Renal cortical epithelial cell (primary cell): ENCODE data around the gene MAP2. TPM values are rescaled to one million over a fixed set of nuclear protein-coding genes. Genes with fewer than 3 reads are reported as not detected.
A peak's percentile ranks its signal among the peaks of the same experiment; 100 is the strongest.

Experiments used
- DNase-seq: peaks from one replicate; pipeline ENCODE4 v3.0.0-alpha.2; 2011; ENCODE audit warnings: low read depth
- total RNA-seq: library from RNA; depleted of rRNA; stranded (reverse); fragments of >200 nt; gene quantifications from 2 replicates; pipeline ENCODE4 v1.2.3, GENCODE V29; 2014

Gene MAP2
- total RNA-seq, 1 donor from 2014 or later: 18.3 TPM

GRCh38 chr2:209529579-209529978, 105.7 kb downstream of the MAP2 start:
- no peak for DNase-seq

DNA sequence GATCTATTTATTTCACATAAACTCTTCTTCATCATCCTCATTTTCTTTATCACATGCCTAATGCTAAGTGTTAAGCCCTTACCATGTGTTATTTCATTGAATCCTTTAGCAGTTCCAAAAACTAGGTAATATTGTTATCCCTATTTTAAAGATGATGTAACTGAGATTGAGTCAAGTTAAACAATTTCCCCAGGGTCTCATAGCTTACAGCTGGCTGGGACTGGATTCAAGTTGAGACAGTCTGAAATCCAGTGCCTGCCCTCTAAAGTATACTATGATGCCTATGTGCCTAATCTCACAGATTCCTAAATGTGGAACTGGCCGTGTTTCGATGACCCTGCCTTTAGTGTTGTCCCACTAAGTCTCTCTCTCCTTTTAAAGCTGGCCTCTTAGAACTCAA, 108.5 kb downstream of the MAP2 start:
- no peak for DNase-seq

DNA sequence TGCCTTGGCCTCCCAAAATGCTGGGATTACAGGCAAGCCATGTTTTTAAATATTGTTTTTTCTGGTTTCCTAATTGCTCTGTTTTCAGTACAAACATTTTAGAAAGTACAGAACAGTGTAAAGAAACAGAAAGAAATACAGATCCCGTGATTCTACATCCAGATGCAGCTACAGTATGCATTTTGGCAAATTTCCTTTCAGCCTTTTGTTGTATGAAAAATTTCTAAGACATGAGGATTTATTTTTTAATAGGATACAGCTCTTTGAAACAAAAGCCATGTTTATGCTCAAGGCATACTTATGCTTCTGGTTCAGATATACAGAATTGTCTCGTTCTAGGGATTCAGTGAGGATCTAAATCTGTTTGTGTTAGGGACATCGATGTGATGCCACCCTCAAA, 109.5 kb downstream of the MAP2 start:
- no peak for DNase-seq

DNA sequence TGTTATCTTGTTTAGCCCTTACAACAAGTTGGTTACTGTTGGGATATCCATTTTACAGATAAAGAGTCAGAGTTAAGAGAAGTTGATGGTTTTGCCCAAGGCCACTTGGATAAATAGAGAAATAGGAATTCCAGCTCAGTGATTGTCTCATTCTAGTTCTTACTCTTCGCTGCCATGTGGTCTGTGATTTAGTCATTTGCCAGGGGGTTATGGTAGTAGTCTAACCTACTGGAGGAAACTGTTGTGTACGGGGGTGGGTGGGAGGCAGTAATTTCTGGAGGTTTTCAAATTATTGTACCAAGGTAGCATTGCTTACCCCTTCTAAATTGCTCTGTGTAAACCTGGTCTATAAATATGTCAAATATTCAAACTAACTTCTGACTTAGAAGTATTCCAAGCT, 110.4 kb downstream of the MAP2 start:
- DNase-seq: no peak

GRCh38 chr2:209536363-209536762, 112.5 kb downstream of the MAP2 start:
- no peak for DNase-seq

GRCh38 chr2:209547726-209548125, 123.9 kb downstream of the MAP2 start:
- no peak for DNase-seq

GRCh38 chr2:209549589-209549988, 125.7 kb downstream of the MAP2 start:
- no peak for DNase-seq

GRCh38 chr2:209553913-209554312, 130.1 kb downstream of the MAP2 start:
- DNase-seq: no peak

GRCh38 chr2:209556354-209556961, 132.6 kb downstream of the MAP2 start:
- DNase-seq: peak; percentile 71

DNA sequence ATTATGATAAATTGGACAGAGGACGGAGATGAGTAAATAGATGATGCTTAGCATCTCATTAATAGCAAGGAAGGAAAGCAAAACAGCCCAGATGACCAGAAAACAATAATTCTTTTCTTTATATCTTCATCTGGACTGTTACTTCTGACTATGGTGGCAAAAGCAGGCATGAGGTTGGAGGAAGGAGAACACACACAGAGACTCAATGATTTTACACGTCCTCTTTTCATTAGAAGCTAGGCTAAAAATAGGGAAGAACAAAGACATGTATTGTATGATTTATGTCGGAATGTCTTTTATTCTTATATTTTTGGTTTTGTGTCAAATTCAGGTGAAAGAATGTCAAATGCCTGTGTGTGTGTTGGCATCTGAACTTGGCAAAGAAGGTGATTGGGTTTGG, 137.1 kb downstream of the MAP2 start:
- no peak for DNase-seq

- no peak for DNase-seq
Observed at GRCh38 chr2:209563453-209563852, 139.6 kb downstream of the MAP2 start.

DNA sequence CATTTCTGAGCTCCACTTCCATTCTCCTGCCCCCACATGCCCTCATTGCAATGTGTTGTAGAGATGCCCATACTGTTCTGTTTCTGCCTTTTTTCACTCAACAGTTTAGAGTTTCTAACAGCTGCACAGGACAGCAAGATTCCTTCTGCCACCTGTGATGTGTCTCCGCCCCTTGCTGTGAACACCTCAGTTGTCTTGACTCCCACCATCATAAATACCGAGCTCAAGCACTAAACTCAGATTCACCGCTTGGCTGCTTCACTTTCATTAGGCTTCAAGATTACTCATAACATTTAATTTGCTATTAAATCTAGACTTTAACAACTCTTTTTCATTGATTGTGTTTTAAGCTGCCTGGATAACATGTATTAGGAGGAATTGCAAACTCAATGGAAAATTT, 141.0 kb downstream of the MAP2 start:
- DNase-seq: peak; percentile 35

DNA sequence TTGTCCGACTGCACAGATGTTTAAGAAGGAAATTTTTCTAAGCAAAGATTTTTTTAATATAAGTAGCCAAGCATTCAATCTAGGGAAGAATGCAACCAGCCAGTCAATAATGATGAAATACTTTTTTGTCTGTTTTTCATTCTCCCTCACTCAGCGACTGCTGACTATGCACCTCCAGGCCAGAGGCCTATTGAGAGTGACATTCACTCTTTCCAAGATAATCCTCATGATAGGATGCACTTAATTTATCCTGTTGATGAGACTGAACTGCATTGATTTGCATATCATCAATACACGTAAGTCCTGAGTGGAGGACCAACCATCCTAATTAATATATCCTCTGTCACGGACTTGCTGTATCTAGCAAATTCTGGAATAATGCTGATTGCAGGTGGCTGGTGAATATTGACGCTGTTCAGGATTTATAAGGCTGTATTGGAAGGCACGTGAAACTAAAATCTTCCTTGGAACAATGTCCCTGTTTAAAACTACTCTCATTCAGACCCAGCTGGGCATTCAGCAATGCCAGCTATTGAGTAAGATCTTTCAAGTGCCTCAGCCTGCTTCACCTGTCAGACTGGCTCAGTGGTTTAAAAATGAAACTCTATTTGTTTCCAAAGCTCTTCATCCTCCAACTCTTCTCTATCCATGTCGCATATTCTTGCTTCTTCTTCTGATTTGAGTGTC, 142.2 kb downstream of the MAP2 start:
- no peak for DNase-seq

- no peak for DNase-seq
Observed at GRCh38 chr2:209570194-209570593, 146.3 kb downstream of the MAP2 start.

GRCh38 chr2:209574515-209574914, 150.7 kb downstream of the MAP2 start:
- no peak for DNase-seq

GRCh38 chr2:209577376-209578357, 153.8 kb downstream of the MAP2 start:
- DNase-seq: no peak

DNA sequence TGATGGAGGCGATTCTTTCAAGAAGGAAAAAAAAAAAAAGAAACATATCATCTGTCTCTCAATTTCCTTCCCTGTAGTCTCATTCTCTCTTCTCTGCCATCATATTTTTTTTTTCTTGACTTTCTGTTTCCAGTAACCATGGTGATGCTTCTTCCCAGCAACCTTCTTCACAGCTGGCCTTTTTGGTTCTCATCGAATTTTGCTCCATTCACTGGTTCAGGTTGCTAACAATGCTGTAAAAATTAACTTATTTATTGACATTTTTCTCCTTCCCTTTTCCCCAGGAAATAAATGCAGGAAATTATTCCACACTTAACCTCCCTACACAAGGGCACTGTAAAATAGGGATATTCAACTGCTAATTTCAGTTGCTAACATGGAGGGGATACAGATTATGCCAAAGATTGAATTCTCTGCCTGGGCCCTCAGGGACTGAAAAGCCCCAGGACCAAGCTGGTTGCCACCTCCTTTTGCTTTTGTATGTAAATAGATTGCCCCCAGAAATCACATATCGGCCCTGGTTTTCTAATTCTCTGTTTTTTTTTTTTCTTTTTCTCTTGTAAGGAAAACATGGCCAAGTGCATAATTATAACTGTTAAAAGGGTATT, 154.7 kb downstream of the MAP2 start:
- DNase-seq: no peak

- DNase-seq: peak; percentile 12
Observed at GRCh38 chr2:209579230-209579749, 155.4 kb downstream of the MAP2 start.

DNA sequence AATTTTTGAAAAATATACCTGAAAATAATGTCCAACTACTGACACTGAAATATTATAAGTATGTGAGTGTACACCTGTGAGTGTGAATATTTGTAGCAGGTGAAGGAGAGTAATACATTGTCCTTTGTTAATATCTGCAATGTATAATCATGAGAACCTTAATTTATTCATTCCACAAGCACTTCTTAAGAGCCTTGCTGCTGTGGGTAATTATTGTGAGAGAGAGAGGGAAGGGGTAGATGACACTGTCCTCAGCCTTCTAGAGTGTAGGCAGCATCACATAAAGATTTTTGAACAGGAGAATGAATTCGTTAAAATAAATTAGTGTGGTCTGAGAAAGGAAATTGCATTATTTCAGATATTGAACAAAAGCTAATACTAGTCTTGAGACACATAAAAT, 157.2 kb downstream of the MAP2 start:
- no peak for DNase-seq

DNA sequence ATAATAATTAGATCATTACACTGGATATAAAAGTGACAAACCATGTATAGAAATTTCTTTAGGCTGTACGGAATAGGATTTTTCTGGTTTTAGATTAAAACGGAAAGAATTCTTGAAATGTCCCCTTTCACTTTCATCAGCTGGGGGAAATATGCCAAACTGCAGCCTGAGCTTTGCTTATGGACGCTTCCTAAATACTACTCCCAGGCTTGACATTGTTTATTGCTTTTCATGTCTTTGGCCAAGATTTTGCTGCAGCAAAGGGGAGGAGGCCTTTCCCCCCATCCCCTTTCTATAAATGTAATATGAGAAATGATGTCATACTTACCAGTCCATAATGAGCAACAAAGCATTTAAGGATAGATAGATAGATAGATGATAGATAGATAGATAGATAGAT, 158.4 kb downstream of the MAP2 start:
- no peak for DNase-seq

DNA sequence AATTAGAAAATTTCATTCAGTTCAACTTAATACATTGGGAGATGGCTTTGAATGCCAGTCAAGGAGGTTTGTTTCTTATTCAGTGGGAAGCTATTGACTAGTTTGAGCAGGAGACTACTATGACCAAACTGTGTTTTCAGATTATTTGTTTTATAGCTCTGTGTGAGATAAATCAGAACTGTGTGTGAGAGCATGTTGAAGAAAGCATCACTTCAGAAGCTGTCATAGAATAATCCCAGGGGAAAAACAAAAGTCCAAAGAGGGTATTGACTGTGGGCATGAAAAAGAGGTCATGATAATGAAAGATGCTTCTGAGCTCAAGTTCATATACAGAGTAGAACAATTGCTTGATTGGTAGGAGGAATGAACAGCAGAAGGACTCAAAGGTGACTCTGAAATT, 160.6 kb downstream of the MAP2 start:
- DNase-seq: no peak

- no peak for DNase-seq
Observed at GRCh38 chr2:209584915-209585314, 161.1 kb downstream of the MAP2 start.
